Measurements from ENCODE around the gene FCGBP. TPM values are rescaled to one million over a fixed set of nuclear protein-coding genes. Genes with fewer than 3 reads are reported as not detected.
"Not testable (repeated sequence)": the region's sequence is repeated elsewhere in the genome, so short reads cannot be mapped to it uniquely, and the experiment has no call there.

The FCGBP gene
- total and polyA plus RNA-seq, 3 experiments from 2014 or later = 2.7 to 7.9 (median 7.0) TPM

- CTCF ChIA-PET = interaction anchor here (1.1 kb wide), 1 partner anchor 11 kb away, joined by 5 read pairs; the partner anchor contains the start of gene PSMC4
- H3K9me3 ChIP-seq (ENCODE audit: low read length); H3K27me3 Mint-ChIP-seq; H3K36me3 ChIP-seq (ENCODE audit: insufficient read depth, low read length); H3K4me3 ChIP-seq (ENCODE audit: low read length); H3K27me3 ChIP-seq (ENCODE audit: insufficient read depth, low read length, poor library complexity, severe bottlenecking); DNase-seq; H3K27ac ChIP-seq (ENCODE audit: low read depth, low read length); H3K36me3 Mint-ChIP-seq; POLR2A ChIA-PET; H3K9me3 Mint-ChIP-seq: not testable (repeated sequence)
- Mint-ChIP-seq H3K4me1 (peaks cover 20 to 50% (median 45%) of the 10 kb centered on the region in 3 donors), H3K27ac (peak overlapping the region in 5 of 8 donors; percentile 53 to 73 (median 68)), H3K4me3 (peak overlapping the region in 6 of 7 donors; percentile 13 to 74 (median 51))
- H3K4me1 ChIP-seq (ENCODE audit: insufficient read depth, low read length) = peaks cover 21% of the 10 kb centered on the region
These were observed 25.0 kb upstream of the FCGBP start for GRCh38 chr19:39959407-39959806.

DNA sequence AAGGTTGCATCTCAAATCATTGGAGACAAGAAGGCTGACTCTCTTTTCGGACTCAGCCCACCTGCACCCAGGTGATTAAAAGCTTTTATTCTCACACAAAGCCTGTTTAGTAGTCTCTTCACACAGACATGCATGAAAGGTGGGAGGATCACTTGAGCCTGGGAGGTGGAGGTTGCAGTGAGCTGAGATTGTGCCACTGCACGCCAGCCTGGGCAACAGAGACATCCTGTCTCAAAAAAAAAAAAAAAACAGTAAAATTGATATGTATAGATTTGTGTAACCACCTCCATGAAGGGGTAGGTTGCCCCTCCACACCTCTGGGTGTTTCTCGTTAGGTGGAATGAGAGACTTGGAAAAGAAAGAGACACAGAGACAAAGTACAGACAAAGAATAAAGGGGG lies 24.5 kb upstream of the FCGBP start:
- H3K27me3 ChIP-seq (ENCODE audit: insufficient read depth, low read length, poor library complexity, severe bottlenecking); H3K27ac ChIP-seq (ENCODE audit: low read depth, low read length); H3K27me3 Mint-ChIP-seq; H3K36me3 Mint-ChIP-seq; H3K9me3 ChIP-seq (ENCODE audit: low read length); H3K9me3 Mint-ChIP-seq; H3K36me3 ChIP-seq (ENCODE audit: insufficient read depth, low read length); H3K4me3 ChIP-seq (ENCODE audit: low read length): not testable (repeated sequence)
- peak in 1 of 5 donors; percentile 38 for DNase-seq
- Mint-ChIP-seq H3K4me1 (peaks cover 23 to 52% (median 46%) of the 10 kb centered on the region in 3 donors), H3K27ac (peak overlapping the region in 5 of 8 donors; percentile 53 to 73 (median 68)), H3K4me3 (peak overlapping the region in 6 of 7 donors; percentile 13 to 74 (median 51))
- CTCF ChIA-PET = interaction anchor here (1.1 kb wide), 1 partner anchor 12 kb away, joined by 5 read pairs; the partner anchor contains the start of gene PSMC4
- POLR2A ChIA-PET = interaction anchor here (0.7 kb wide), 1 partner anchor 326 kb away, joined by 3 read pairs; the partner anchor contains the start of gene AKT2
- peaks cover 25% of the 10 kb centered on the region for H3K4me1 ChIP-seq (ENCODE audit: insufficient read depth, low read length)

- H3K4me3 Mint-ChIP-seq; H3K9me3 ChIP-seq (ENCODE audit: low read length); H3K4me3 ChIP-seq (ENCODE audit: low read length); H3K36me3 Mint-ChIP-seq; H3K27me3 ChIP-seq (ENCODE audit: insufficient read depth, low read length, poor library complexity, severe bottlenecking); DNase-seq; H3K36me3 ChIP-seq (ENCODE audit: insufficient read depth, low read length); H3K27ac ChIP-seq (ENCODE audit: low read depth, low read length); H3K27me3 Mint-ChIP-seq; H3K9me3 Mint-ChIP-seq; POLR2A ChIA-PET: not testable (repeated sequence)
- Mint-ChIP-seq H3K4me1 (peaks cover 32 to 56% (median 51%) of the 10 kb centered on the region in 3 donors), H3K27ac (peak overlapping the region in 3 of 8 donors; percentile 20 to 71 (median 45))
- H3K4me1 ChIP-seq (ENCODE audit: insufficient read depth, low read length) = peaks cover 36% of the 10 kb centered on the region
- CTCF ChIA-PET = interaction anchor here (1.9 kb wide), 1 partner anchor 12 kb away, joined by 9 read pairs; the partner anchor contains the start of gene PSMC4
These were observed 23.5 kb upstream of the FCGBP start for GRCh38 chr19:39957886-39958285.

- Histone ChIP-seq H3K9me3 (ENCODE audit: low read length) (no peaks in the 10 kb centered on the region), H3K27ac (ENCODE audit: low read depth, low read length) (peak overlapping the region; percentile 21), H3K4me1 (ENCODE audit: insufficient read depth, low read length) (peaks cover 66% of the 10 kb centered on the region), H3K4me3 (ENCODE audit: low read length) (no peak overlapping the region), H3K36me3 (ENCODE audit: insufficient read depth, low read length) (no peaks in the 10 kb centered on the region), H3K27me3 (ENCODE audit: insufficient read depth, low read length, poor library complexity, severe bottlenecking) (no peaks in the 10 kb centered on the region)
- Mint-ChIP-seq H3K4me3 (peak overlapping the region in 6 of 7 donors; percentile 10 to 83 (median 48)), H3K9me3 (peaks cover 0 to 4% (median 0%) of the 10 kb centered on the region in 5 donors), H3K27me3 (peaks cover 0 to 2% of the 10 kb centered on the region in 2 donors), H3K27ac (peak overlapping the region; percentile 92 to 100 (median 98)), H3K4me1 (peaks cover 57 to 77% (median 73%) of the 10 kb centered on the region in 3 donors), H3K36me3 (peaks cover 0 to 11% (median 3%) of the 10 kb centered on the region in 3 donors)
- no peak for DNase-seq
- POLR2A ChIA-PET = interaction anchor here (1.1 to 2.0 kb wide), 3 partner anchors 12 to 18 kb away, joined by 3 to 13 read pairs (median 12); partner anchors contain the start of gene PSMC4
- CTCF ChIA-PET = interaction anchor here (1.2 to 3.7 kb wide), 4 partner anchors 12 to 107 kb away, joined by 3 to 55 read pairs (median 6); partner anchors contain the start of gene PSMC4
These were observed 19.5 kb upstream of the FCGBP start for GRCh38 chr19:39953915-39954314.

GRCh38 chr19:39951686-39952085 lies 17.3 kb upstream of the FCGBP start:
- POLR2A ChIA-PET = interaction anchor here (0.8 kb wide), 1 partner anchor 19 kb away, joined by 5 read pairs; the partner anchor contains the start of gene PSMC4
- H3K27me3 ChIP-seq (ENCODE audit: insufficient read depth, low read length, poor library complexity, severe bottlenecking) = no peaks in the 10 kb centered on the region
- DNase-seq = no peak
- Mint-ChIP-seq H3K9me3 (peaks cover 0 to 4% (median 0%) of the 10 kb centered on the region in 5 donors), H3K4me1 (peaks cover 66 to 85% (median 83%) of the 10 kb centered on the region in 3 donors), H3K36me3 (peaks cover 0 to 13% (median 11%) of the 10 kb centered on the region in 3 donors), H3K27me3 (peaks cover 0 to 2% of the 10 kb centered on the region in 2 donors), H3K4me3 (peak overlapping the region; percentile 53 to 88 (median 83)), H3K27ac (peak overlapping the region; percentile 94 to 100 (median 98))
- H3K27ac ChIP-seq (ENCODE audit: low read depth, low read length) = no peak overlapping the region
- no peaks in the 10 kb centered on the region for H3K36me3 ChIP-seq (ENCODE audit: insufficient read depth, low read length)
- peaks cover 78% of the 10 kb centered on the region for H3K4me1 ChIP-seq (ENCODE audit: insufficient read depth, low read length)
- H3K4me3 ChIP-seq (ENCODE audit: low read length) = peak overlapping the region; percentile 20
- H3K9me3 ChIP-seq (ENCODE audit: low read length) = no peaks in the 10 kb centered on the region
- CTCF ChIA-PET = interaction anchor here (1.2 to 1.5 kb wide), 2 partner anchors 9 to 19 kb away, joined by 4 to 11 read pairs; partner anchors contain the start of gene PSMC4

DNA sequence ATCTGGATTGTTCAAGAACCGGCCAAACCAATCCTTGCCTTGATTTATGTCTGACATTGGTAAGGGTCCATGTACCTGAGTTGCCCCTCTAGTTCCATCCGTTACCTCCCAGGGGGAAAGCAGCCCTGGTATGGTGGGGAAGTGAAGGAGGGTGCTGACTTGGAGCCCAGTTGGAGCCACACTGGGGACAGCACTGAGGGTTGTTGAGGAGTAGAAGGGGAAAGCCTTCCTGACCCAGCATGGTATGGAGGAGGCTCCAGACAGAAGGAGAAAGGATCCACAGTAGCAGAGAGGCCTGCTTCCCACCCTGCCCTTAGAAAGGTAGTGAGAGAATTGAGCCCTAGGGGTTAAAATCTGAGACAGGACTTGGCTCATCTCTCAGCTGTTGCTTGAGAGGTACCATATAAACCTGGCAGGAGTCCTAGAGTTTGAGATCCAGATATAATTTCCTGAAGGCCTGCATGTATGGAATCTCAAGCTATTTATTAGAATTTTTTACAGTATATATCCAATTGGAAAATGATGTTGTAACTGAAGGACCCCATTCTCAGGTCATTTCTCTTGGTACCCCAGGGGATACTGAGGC lies 16.7 kb upstream of the FCGBP start:
- Mint-ChIP-seq H3K27ac (peak overlapping the region; percentile 94 to 100 (median 98)), H3K9me3 (peaks cover 0 to 4% (median 0%) of the 10 kb centered on the region in 5 donors), H3K36me3 (peaks cover 0 to 15% (median 11%) of the 10 kb centered on the region in 3 donors), H3K4me1 (peaks cover 68 to 86% (median 85%) of the 10 kb centered on the region in 3 donors), H3K27me3 (peaks cover 0 to 2% of the 10 kb centered on the region in 2 donors), H3K4me3 (peak overlapping the region in 6 of 7 donors; percentile 38 to 88 (median 84))
- Histone ChIP-seq H3K27ac (ENCODE audit: low read depth, low read length) (no peak overlapping the region), H3K36me3 (ENCODE audit: insufficient read depth, low read length) (no peaks in the 10 kb centered on the region), H3K4me1 (ENCODE audit: insufficient read depth, low read length) (peaks cover 78% of the 10 kb centered on the region), H3K27me3 (ENCODE audit: insufficient read depth, low read length, poor library complexity, severe bottlenecking) (no peaks in the 10 kb centered on the region), H3K4me3 (ENCODE audit: low read length) (peak overlapping the region; percentile 20), H3K9me3 (ENCODE audit: low read length) (no peaks in the 10 kb centered on the region)
- CTCF ChIA-PET = interaction anchor here (1.2 to 1.5 kb wide), 2 partner anchors 9 to 19 kb away, joined by 4 to 11 read pairs; partner anchors contain the start of gene PSMC4
- DNase-seq = no peak
- POLR2A ChIA-PET = interaction anchor here (0.8 kb wide), 1 partner anchor 19 kb away, joined by 5 read pairs; the partner anchor contains the start of gene PSMC4

DNA sequence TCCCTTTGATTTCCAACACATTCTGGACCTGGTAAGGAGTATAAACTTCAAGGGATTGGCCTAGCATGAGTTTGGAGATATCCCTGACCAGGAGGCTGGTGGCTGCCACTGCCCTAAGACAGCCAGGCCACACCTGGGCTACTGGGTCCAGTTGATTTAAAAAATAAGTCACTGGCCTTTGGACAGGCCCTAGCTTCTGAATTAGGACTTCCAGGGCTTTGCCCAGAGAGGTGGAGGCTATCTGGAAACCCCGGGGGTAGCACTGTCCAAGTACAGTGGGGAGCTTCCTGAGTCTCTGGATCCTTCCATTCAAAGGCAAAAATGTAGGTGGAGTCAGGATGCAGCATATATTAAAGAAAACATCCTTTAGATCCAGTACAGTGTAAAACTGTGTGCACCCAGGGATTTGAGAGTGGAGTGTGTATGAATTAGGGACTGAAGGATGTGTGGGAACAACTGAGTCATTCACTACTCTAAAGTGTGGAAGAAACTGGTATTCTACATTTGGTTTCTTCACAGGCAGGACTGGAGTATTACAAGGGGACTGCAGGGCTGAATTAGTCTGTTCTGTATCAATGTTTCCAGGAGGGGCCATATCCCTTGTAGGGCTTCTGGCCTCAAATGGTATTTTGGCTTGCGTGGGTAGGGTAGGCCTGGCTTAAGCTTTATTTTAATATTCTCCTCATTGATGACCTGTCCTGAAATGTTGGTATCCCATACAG lies 14.8 kb upstream of the FCGBP start:
- Mint-ChIP-seq H3K27ac (peak overlapping the region in 7 of 8 donors; percentile 17 to 97 (median 70)), H3K4me1 (peaks cover 67 to 90% (median 83%) of the 10 kb centered on the region in 3 donors), H3K27me3 (peaks cover 0 to 2% of the 10 kb centered on the region in 2 donors), H3K9me3 (peaks cover 0 to 4% (median 0%) of the 10 kb centered on the region in 5 donors), H3K36me3 (peaks cover 0 to 16% (median 11%) of the 10 kb centered on the region in 3 donors), H3K4me3 (peak overlapping the region in 2 of 7 donors; percentile 13 to 59)
- no peaks in the 10 kb centered on the region for H3K36me3 ChIP-seq (ENCODE audit: insufficient read depth, low read length)
- H3K27ac ChIP-seq (ENCODE audit: low read depth, low read length) = no peak overlapping the region
- no peaks in the 10 kb centered on the region for H3K27me3 ChIP-seq (ENCODE audit: insufficient read depth, low read length, poor library complexity, severe bottlenecking)
- ChIA-PET CTCF (interaction anchor here (4.1 kb wide), 1 partner anchor 21 kb away, joined by 17 read pairs; the partner anchor contains the start of gene PSMC4), POLR2A (no interaction called here)
- no peak for DNase-seq
- H3K9me3 ChIP-seq (ENCODE audit: low read length) = no peaks in the 10 kb centered on the region
- no peak overlapping the region for H3K4me3 ChIP-seq (ENCODE audit: low read length)
- H3K4me1 ChIP-seq (ENCODE audit: insufficient read depth, low read length) = peaks cover 79% of the 10 kb centered on the region
